Calu3 (cell line): Measurements from ENCODE around the gene GET4. TPM values are rescaled to one million over a fixed set of nuclear protein-coding genes. Genes with fewer than 3 reads are reported as not detected.

Experiments used
- BruUV-seq: library from RNA; stranded (reverse); fragments of 400-500 nt; replicated peaks from 2 replicates; lab custom pipeline; 2021; lab: Mats Ljungman, UMichigan
- CTCF ChIA-PET: fragments of 300-600 bp; sonication (Branson Sonifier 250); formaldehyde crosslinking; loops from one replicate; lab custom pipeline; 2022; ENCODE audit warnings: antibody characterized with exemption; lab: Charles Lee
- DNase-seq: peaks from one replicate; pipeline ENCODE4 v3.0.0; 2022
- H3K27ac Mint-ChIP-seq: one replicate; pipeline ENCODE4 v1.8.0; 2022; ENCODE audit warnings: mixed read lengths; ENCODE audit not compliant: unreplicated experiment
- H3K27me3 Mint-ChIP-seq: one replicate; pipeline ENCODE4 v1.8.0; 2022; ENCODE audit warnings: mixed read lengths; ENCODE audit not compliant: unreplicated experiment
- H3K36me3 Mint-ChIP-seq: one replicate; pipeline ENCODE4 v1.8.0; 2022; ENCODE audit warnings: mild to moderate bottlenecking, moderate library complexity, mixed read lengths; ENCODE audit not compliant: insufficient read depth, unreplicated experiment
- H3K4me1 Mint-ChIP-seq: one replicate; pipeline ENCODE4 v1.8.0; 2022; ENCODE audit warnings: mild to moderate bottlenecking, low read depth, mixed read lengths; ENCODE audit not compliant: unreplicated experiment
- H3K4me3 Mint-ChIP-seq: one replicate; pipeline ENCODE4 v1.8.0; 2022; ENCODE audit warnings: mild to moderate bottlenecking, low read depth, moderate library complexity, mixed read lengths; ENCODE audit not compliant: unreplicated experiment
- H3K9me3 Mint-ChIP-seq: one replicate; pipeline ENCODE4 v1.8.0; 2022; ENCODE audit warnings: low read depth, mixed read lengths; ENCODE audit not compliant: unreplicated experiment
- CTCF ChIP-seq: fragments of 200-600 bp; IDR thresholded peaks from one replicate; pipeline ENCODE4 v1.8.0; 2022; ENCODE audit warnings: antibody characterized with exemption; ENCODE audit not compliant: unreplicated experiment
- intact Hi-C: fragments of 100-400 bp; cut with micrococcal nuclease; formaldehyde crosslinking; loops from one replicate; pipeline ENCODE4 v1.10.0; 2022; ENCODE audit not compliant: unreplicated experiment
- total RNA-seq: library from RNA; stranded (reverse); gene quantifications from 2 replicates; pipeline ENCODE4 v1.2.3, GENCODE V29; 2022

GET4 gene
- total RNA-seq, 1 experiment from 2014 or later: 145 TPM

GRCh38 chr7:891805-892204 lies 15.5 kb downstream of the GET4 start:
- Mint-ChIP-seq H3K27me3 (no peaks in the 10 kb centered on the region), H3K9me3 (no peaks in the 10 kb centered on the region), H3K4me1 (peaks cover 18% of the 10 kb centered on the region), H3K36me3 (peaks cover 96% of the 10 kb centered on the region), H3K4me3 (no peak overlapping the region), H3K27ac (peak overlapping the region; percentile 71)
- no peak for TF ChIP-seq CTCF
- CTCF ChIA-PET: no interaction called here
- intact Hi-C loops: no loop called here
- no peak for DNase-seq
- BruUV-seq: no TSS peak

DNA sequence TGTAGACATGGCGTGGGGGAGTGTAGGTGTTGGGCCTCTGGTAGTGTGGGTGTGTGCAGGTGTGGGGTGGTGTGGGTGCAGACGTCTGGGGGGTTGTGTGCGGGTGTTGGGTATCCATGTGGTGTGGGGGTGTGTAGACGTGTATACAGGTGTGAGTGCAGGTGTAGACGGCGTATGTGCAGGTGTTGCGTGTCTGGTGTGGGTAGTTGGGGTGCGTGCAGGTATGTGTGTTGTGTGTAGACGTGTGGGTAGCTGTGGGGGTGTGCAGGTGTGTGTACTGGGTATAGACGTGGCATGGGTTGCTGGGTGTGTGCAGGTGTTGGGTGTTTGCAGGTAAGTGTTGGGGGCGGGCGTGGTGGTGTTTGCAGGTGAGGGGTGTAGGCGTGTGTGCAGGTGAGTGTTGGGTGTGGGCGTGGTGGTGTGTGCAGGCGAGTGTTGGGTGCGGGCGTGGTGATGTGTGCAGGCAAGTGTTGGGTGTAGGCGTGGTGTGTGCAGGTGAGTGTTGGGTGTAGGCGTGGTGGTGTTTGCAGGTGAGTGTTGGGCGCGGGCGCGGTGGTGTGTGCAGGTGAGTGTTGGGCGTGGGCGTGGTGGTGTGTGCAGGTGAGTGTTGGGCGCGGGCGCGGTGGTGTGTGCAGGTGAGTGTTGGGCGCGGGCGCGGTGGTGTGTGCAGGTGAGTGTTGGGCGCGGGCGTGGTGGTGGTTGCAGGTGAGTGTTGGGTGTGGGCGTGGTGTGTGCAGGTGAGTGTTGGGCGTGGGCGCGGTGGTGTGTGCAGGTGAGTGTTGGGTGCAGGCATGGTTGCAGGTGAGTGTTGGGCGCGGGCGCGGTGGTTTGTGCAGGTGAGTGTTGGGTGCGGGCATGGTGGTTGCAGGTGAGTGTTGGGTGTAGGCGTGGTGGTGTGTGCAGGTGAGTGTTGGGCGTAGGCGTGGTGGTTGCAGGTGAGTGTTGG lies 16.6 kb downstream of the GET4 start:
- intact Hi-C loops: no loop called here
- no peak for DNase-seq
- no peaks in the 10 kb centered on the region for H3K9me3 Mint-ChIP-seq
- H3K4me3 Mint-ChIP-seq: peak overlapping the region; percentile 5
- TSS peak; percentile 23 for BruUV-seq
- H3K27ac Mint-ChIP-seq: peak overlapping the region; percentile 71
- H3K27me3 Mint-ChIP-seq: no peaks in the 10 kb centered on the region
- no peak for TF ChIP-seq CTCF
- CTCF ChIA-PET: interaction anchor here (0.6 kb wide), 1 partner anchor 246 kb away, joined by 3 read pairs; no protein-coding TSS in a partner anchor
- peaks cover 18% of the 10 kb centered on the region for H3K4me1 Mint-ChIP-seq
- peaks cover 96% of the 10 kb centered on the region for H3K36me3 Mint-ChIP-seq

DNA sequence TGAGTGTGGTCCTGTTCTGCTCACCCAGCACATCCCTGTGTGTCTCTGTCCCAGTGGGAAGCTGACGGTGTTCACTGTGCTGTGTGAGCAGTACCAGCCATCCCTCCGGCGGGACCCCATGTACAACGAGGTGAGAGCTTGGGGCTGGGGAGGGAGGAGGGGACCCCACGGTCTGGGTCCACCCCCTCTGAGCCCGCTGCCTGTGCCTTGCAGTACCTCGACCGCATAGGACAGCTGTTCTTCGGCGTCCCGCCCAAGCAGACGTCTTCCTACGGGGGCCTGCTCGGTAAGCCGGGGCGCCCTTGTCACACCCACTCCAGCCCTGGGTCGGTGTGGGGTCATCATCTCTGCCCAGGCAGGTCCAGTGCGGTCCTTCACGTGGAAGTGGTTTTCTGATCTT lies 17.3 kb downstream of the GET4 start:
- CTCF ChIA-PET: interaction anchor here (0.8 kb wide), 1 partner anchor 20 kb away, joined by 3 read pairs; no protein-coding TSS in a partner anchor
- peaks cover 96% of the 10 kb centered on the region for H3K36me3 Mint-ChIP-seq
- peak overlapping the region; percentile 71 for H3K27ac Mint-ChIP-seq

More for the DNA sequence above, 17.3 kb downstream of the GET4 start:
- H3K4me3 Mint-ChIP-seq: peak overlapping the region; percentile 28
- DNase-seq: no peak
- intact Hi-C loops: no loop called here
- no peaks in the 10 kb centered on the region for H3K27me3 Mint-ChIP-seq
- no peaks in the 10 kb centered on the region for H3K9me3 Mint-ChIP-seq
- no peak for TF ChIP-seq CTCF
- H3K4me1 Mint-ChIP-seq: peaks cover 18% of the 10 kb centered on the region
- BruUV-seq: TSS peak; percentile 18
